Kasumi-1 (cell line): ENCODE data around the gene TMEM271.
"Not testable (repeated sequence)": the region's sequence is repeated elsewhere in the genome, so short reads cannot be mapped to it uniquely, and the experiment has no call there.

Source experiments
- DNase-seq, 2 experiments: peaks; one replicate each; lab custom pipeline; 2025; lab: John Stamatoyannopoulos, UW

TMEM271 gene

DNA sequence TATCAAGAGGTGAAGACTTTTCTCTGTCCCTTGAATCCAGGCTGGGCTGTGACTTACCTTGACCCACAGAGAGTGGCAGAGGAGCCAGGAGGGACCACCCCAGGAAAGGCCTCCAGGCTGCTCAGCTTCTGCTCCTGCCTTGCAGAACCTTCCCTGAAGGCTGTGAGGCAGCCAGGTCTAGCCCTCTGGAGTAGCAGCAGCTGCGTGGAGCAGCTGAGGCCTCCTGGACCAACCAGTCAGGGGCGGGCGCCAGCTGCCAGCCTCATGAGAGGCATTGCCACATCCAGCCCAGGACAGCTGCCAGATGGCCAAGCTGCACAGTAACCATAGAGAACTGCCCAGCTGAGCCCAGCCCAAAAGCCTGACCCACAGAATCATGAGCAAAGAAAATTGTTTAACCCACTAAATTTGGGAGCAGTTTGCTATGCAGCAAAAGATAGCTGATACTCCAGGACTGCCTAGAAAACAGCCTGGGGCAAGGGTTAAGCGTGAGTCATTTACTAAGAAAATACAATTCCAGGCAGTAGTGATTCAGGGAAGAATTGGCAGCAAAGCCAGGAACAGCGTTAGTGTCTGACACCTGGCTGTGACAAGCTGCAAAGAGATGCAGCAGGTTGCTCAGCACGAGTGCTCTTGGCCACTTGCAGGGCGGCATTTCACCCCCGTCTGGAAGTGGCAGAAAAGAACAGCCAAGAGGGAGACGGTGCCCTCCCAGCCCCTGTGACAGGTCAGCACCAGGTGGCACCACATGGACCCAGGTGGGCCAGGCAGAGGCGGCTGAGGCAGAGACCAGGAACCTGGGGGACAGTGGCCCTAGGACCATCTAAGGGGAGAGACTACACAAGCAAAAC is 34.5 kb upstream of the TMEM271 start:
- no peak for DNase-seq

DNA sequence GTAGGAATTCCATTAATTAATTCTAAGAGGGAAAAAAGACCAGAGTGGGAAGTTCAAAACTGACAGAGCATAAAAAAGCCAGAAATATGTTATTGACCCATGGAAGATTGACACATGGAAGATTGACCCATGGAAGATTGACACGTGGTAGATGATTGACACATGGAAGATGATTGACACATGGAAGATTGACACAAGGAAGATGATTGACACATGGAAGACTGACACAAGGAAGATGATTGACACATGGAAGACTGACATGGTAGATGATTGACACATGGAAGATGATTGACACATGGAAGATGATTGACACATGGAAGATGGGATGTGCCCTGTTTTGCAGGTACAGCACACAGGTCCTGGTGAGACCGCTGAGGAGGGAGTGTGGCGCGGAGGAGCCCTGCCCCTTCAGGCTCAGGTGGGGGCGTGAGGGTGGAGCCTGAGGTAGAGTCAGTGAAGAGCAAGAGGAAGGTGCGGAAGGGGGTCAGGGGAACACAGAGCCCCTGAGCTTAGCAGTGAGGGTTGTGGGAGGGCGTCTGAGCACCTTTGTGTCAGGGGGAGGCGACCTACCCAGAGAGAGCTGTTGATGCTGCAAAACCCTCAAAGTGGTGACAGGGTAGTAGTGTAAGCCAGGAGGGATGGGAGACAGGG is 33.4 kb upstream of the TMEM271 start:
- no peak for DNase-seq

DNA sequence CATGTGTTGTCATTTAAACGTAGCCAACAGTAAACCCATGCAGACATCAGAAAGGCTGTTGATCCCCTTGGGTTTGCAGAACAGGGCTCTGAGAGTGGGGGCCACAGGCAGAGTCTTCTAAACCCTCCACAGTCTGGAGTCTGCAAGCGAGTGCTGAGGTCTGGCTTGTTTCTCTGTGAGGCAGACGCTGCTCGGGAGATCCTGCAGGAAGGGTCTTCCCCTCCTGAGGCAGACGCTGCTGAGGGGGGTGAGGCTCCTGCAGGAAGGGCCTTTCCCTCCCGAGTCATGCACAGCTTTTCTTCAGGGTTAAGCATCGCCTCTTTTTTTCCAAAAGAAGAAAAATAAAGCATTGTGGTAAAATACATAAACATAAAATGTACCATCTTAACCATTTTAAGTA is 32.1 kb upstream of the TMEM271 start:
- no peak for DNase-seq

DNA sequence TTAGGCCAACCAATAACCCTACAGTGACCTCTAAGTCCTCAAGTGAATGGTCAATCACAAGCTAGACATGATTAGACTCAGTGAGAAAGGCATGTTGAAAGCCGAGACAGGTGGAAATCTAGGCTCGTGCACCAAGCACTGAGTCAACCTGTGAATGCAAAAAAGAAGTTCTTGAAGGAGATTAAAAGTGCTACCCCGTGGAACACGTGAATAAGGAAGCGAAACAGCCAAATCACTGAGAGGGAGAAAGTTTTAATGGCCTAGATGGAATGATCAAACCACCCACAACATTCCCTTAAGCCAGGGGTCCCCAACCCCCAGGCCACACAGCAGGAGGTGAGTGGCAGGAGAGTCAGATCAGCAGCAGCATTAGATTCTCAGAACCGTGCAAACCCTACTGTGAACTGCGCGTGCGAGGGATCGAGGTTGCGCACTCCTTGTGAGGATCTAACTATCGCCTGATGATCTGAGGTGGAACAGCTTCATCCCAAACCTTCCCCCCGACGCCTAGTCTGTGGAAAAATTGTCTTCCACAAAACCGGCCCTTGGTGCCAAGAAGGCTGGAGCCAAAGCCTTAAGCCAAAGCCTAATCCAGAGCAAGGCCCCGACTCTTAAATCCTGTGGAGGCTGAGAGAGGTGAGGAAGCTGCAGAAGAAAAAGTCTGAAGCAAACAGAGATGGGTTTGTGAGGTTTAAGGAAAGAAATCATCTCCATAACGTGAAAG is 29.8 kb upstream of the TMEM271 start:
- no peak for DNase-seq

DNA sequence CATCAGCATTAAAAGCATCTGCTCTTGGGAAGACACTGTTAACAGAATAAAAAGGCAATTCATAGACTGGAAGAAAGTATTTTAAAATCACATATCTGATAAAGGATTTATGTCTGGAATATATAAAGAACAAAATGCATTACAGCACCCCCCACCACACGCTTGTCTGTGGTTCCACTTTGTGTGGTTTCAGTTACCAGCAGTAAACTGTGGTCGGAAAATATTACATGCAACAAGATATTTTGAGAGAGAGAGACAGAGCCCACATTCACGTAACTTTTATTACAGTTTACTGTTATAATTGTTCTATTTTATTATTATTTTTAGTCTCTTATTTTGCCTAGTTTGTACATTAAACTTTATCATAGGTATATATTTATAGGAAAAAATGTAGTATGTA is 28.0 kb upstream of the TMEM271 start:
- DNase-seq: no peak

DNA sequence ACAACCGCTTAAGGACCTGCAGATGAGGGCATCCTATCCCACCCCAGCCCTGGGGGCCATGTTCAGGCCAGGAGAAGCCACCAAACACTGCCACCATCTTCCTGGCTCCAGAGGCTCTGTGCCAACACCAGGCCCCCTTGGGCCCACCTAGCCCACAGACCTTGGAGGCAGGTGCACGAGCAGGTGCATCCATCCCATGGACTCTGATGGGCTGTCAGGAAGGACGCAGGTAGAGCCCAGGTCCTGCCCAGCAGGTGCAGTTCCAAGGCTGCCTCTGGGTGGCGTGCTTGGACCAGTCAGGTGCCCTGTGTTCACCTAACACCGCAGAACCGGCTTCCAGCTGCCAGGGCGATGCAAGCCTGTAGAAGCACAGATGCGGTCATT is 26.5 kb upstream of the TMEM271 start:
- no peak for DNase-seq

DNA sequence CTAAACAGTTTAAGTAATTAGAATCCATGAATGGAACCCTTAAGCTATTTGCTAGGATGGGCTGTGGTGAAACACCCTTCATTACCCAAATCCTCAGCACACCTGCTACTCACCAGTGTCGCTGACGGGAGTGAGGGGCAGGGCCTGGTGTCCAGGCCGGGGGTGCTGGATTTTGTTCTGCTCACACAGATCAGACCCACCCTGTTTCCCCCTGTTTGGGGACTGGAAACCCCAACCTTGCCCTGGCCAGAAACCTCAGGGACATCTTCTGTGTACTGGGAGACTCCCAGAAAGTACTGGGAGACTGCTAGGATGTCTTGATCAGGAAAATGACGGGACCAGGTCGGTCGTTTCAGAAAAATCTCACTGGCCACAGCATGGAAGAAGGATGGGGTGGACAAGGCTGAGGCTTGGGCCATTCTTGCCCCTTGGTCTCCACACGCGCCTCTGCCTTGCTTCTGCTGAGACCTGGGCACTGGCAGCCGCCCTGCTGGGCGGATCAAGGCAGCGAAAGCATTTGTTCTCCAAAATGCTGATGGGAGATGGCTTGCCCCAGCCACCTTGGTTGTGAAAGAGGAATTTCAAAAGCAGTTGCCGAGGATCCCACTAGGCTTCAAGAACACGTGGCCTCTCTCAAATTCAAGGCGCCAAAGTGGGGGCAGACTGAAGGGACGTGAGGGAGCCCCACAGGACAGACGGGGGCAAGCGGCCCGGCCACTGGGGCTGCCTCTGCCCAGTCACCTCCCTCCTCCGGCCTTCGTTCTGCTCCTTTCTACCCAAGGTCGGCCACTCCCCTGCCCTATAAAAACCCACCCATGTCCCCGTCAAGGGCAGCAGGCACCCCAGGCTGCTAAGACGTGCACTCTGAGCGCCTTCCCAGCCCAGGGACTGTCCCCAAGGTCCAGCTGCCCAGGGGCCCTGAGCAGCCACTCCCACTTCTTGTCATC is 25.8 kb upstream of the TMEM271 start:
- no peak for DNase-seq

DNA sequence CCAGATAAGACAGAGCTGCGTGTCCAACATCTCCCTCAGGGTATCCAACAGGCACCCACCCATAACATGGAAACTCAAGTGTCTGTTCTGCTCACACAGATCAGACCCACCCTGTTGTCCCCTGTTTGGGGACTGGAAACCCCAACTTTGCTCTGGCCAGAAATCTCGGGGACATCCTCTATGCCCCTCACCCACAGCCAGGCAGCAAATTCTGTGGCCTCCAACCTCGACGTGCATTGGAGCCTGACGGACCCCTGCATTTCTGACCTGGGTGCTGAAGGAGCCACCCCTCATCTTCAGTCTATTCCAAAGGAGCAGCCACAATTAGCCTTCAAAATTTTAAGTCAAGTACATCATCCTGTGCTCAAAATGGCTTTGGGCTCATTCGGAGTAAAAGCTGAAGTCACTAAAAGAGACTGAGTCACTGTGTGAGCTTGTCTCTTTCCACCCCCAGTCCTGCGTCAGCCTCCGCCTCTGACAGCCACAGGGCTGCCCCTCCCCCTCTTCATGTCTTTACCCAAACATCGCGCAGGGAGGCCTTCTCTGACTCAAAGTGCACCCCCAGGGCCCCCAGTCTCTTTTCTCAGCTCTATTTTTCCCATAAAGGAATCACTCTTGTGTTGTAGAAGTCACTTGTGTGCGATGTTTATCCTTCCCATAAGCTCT is 24.9 kb upstream of the TMEM271 start:
- no peak for DNase-seq

DNA sequence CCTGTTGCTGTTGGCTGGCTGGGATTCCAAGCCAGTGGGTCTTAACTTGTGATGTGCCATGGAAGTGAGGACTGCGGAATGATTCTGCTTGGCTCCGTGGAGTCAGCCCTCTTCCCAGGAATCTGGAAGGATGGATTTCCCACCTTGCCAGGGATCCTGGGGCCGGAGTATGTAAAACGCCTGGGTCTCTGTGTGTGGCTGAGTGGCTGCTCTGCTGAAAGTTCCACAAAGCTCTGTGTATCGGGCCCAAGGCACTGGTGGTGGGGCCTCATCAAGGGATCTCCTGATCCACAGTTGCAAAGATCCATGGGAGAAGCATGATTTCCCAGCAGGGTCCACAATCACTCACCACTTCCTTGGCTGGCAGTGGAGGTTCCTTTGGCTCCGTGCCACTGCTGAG is 24.1 kb upstream of the TMEM271 start:
- DNase-seq: no peak

DNA sequence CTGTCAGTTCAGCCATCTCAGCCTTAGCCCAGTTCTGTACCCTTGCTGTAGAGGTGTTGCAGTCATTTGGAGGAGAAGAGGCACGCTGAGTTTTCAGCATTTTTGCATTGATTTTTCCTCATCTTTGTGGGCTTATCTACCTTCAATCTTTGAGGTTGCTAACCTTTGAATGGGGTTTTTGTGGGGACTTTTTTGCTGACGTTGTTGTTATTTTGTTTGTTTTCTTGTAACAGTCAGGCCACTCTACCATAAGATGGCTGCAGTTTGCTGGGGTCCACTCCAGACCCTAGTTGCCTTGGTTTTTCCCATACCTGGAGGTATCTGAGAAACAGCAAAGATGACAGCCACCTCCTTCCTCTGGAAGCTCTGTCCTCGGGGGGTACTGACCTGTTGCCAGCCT is 22.8 kb upstream of the TMEM271 start:
- no peak for DNase-seq

DNA sequence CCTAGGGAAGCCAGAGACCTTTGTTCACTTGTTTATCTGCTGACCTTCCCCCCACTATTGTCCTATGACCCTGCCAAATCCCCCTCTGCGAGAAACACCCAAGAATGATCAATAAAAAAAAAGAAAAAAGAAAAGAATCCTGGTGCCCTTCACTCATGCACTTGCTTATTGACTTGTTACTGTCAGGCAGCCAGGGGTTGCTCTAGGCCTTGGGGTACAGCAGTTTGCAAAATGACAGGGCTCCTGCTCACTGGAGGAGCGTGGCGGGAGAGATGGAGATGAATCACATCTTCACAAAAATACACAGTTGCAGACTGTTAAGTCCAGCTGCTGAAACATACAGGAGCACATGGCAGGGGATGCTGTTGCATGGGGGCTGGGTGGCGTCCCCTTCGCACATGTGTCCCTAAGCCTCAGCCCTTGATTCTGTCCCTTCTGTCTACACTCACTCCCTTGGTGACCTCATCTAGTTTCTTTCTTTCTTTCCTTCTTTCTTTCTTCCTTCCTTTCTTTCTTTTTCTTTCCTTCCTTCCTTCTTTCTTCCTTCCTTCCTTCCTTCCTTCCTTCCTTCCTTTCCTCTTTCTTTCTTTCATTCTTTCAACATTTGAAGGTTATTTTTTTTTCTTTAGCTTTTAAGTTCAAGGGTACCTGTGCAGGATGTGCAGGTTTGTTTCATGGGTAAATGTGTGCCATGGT is 16.9 kb upstream of the TMEM271 start:
- DNase-seq: no peak

DNA sequence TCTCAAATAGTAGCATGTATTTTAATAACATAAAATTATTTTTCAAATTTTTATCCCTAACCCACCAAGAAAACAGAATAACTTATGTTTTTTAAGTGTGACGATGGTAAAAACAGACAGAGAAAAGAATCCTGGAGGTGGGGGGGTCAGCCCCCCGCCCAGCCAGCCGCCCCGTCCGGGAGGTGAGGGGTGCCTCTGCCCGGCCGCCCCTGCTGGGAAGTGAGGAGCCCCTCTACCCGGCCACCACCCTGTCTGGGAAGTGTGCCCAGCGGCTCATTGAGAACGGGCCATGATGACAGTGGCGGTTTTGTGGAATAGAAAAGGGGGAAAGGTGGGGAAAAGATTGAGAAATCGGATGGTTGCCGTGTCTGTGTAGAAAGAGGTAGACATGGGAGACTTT is 16.1 kb upstream of the TMEM271 start:
- not testable (repeated sequence) for DNase-seq

DNA sequence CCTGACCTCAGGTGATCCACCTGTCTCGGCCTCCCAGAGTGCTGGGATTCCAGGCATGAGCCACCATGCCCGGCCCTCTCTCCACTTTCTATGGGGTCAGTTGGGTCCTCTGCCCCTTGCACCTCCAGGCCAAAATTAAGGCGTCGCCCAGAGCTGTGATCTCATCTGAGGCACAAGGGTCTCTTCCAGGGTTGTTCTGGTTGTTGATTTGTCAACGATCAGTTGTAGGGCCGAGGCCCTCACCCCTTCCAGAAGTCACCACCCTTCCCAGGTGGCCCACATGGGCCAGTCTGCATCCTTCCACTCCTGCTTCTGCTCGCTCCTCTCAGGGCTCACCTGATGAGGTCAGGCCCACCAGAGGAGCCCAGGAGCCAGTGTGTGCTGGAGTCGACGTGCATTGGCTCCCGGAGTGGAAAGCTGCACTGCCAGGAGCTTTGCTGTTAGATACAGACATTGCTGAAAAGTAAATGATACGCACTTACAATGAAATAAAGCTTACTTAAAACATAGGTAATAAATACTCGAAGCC is 14.3 kb upstream of the TMEM271 start:
- no peak for DNase-seq

DNA sequence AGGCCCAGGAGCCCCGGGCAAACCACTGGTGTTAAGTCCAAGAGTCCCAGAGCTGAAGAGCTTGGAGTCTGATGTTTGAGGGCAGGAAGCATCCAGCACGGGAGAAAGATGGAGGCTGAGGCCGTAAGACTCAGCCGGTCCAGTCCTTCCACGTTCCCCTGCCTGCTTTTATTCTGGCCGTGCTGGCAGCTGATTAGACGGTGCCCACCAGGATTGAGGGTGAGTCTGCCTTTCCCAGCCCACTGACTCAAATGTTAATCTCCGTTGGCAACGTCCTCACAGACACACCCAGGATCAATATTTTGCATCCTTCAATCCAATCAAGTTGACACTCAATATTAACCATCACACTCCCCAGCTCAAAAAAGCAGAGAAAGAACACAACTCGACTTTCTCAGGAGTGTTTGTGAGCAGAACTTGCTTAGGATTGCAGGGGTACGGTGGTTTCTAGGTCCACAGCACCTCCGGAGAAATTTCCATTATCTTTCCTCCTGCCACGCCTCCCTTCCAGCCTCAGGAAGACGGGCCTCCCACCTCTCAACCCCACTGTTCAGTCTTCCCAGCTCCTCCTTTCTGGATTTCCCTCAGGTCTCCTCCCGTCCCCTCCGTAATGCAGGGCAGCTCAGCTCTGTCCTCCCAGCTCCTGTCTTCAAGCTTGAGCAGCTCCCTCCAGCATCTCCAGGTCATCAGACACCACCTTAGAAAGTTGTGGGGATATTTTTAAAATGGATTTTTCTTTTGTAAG is 13.3 kb upstream of the TMEM271 start:
- DNase-seq: no peak

DNA sequence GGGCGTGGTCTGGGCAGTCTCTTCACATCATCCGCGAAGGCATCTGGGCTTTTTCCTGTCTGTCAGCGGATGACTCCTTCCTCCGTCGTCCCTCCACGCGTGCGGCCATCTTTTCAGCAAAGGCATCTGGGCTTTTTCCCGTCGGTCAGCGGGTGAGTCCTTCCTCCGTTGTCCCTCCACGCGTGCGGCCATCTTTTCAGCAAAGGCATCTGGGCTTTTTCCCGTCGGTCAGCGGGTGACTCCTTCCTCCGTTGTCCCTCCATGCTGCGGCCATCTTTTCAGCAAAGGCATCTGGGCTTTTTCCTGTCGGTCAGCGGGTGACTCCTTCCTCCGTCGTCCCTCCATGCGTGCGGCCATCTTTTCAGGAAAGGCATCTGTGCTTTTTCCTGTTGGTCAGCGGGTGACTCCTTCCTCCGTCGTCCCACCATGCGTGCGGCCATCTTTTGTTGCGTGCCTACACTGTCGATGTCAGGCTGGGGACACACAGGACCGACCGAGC is 12.3 kb upstream of the TMEM271 start:
- DNase-seq: no peak

DNA sequence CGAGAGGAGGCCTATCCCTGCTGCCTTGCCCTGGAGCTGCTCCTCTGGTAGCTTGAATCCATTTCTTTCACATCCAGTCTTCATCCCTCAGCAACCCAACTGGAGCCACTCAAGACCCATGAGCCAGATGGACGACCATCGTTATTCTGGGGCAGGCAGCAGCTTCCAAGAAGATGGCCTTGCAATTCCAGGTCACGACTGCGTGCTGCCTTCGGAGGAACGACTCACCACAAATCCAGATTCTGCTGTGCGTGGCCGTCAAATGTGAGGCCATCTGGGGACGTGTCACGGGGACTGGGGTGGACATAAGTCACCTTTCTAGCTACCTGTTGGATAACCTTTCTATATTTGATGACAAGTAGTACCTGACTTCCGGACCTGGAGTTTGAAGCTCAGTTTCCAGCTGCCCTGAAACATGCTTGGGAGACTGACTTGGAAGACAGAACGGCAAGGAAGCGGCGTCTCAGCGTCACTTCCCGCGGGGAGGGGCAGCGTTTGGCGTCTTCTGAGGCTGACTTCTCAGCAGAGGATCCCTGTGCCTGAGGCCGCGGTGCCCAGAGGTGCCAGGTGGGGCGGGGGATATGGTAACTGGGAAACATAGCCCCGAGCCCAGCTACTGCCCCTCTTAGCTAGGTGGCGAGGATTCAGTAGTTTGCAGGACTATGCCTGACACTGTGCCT is 11.7 kb upstream of the TMEM271 start:
- no peak for DNase-seq

DNA sequence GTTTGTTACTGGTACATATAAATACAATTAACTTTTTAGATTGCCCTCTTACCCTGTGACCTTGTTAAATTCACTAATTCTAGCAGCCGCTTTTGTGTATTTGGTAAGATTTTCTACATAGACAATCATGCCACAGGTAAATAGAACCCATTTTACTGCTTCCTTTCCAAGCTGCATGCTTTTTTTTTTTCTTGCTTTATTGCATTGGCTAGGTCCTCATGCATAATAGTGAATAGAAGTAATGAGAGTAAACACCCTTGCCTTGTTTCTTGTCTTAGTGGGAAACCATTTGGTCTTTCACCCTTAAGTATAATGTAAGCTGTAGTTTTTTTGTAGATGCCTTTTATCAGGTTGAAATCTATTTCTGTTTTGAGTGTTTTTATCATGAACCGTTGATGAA is 7.7 kb upstream of the TMEM271 start:
- DNase-seq: no peak

DNA sequence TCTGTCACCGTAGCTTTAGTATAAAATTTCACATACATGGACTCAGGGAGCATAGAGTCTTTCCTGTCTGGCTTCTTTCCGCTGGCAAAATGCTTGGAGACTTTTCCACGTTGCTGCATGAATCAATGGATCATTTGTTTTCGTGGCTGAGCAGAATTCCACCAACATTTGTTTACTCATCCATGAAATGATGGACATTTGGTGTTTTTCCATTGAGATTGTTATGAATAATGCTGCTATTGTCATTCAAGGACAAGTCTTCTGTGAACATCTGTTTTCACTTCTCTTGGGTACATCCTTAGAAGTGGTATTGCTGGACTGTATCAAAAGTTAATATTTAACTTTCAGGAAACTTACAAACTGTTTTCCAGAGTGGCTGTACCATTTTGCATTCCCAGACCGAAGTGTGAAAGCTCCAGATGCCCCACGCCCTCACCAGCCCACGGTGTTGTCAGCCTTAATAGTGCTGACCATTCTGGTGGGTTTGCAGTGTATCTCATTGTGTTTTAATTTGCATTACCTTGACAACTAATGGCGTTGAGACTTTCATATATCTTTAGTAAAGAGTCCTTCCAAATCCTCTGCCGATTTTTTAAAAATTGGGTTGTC is 5.8 kb upstream of the TMEM271 start:
- no peak for DNase-seq

DNA sequence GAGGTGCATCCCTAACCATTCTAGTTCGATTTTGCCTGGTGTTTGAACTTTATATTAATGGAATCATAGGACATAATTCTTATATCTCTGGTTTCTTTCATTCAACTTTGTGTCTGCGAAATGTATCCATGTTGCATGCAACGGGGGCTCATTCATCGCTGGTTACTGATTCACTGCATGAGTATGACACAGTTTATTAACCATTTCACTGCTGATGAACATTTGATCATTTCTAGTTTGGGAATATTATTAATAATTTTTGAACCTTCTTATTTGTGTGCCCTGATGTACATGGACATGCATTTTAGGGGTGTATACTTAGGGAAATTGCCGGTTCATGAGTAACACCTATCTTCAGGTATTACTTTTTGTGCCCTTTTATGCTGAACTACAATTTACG is 5.1 kb upstream of the TMEM271 start:
- no peak for DNase-seq
